ENCODE measurements around the gene DNER.

GRCh38 chr2:229622495-229623355 lies 91.6 kb downstream of the DNER start:
- TF ChIP-seq, protein P1, sequence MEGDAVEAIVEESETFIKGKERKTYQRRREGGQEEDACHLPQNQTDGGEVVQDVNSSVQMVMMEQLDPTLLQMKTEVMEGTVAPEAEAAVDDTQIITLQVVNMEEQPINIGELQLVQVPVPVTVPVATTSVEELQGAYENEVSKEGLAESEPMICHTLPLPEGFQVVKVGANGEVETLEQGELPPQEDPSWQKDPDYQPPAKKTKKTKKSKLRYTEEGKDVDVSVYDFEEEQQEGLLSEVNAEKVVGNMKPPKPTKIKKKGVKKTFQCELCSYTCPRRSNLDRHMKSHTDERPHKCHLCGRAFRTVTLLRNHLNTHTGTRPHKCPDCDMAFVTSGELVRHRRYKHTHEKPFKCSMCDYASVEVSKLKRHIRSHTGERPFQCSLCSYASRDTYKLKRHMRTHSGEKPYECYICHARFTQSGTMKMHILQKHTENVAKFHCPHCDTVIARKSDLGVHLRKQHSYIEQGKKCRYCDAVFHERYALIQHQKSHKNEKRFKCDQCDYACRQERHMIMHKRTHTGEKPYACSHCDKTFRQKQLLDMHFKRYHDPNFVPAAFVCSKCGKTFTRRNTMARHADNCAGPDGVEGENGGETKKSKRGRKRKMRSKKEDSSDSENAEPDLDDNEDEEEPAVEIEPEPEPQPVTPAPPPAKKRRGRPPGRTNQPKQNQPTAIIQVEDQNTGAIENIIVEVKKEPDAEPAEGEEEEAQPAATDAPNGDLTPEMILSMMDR (IDR thresholded peaks at IDR 0.05; ENCODE audit: low read depth, low read length, missing input control) = no peak
- TF ChIP-seq HNF4A (conservative IDR thresholded peaks at IDR 0.05) = no peak
- TF ChIP-seq RAD21 (IDR thresholded peaks at IDR 0.05) = no peak
- TF ChIP-seq, protein P2, sequence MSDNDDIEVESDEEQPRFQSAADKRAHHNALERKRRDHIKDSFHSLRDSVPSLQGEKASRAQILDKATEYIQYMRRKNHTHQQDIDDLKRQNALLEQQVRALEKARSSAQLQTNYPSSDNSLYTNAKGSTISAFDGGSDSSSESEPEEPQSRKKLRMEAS (IDR thresholded peaks at IDR 0.05) = no peak
- TF ChIP-seq EGR1 (IDR thresholded peaks at IDR 0.05; ENCODE audit: low read depth in 2 of 2) = no peak
- TF ChIP-seq TAF1 (conservative IDR thresholded peaks at IDR 0.05) = no peak
- no peak for TF ChIP-seq RXRA (IDR thresholded peaks at IDR 0.05)
- no peak for TF ChIP-seq SP1 (IDR thresholded peaks at IDR 0.05)
- TF ChIP-seq, protein P3, sequence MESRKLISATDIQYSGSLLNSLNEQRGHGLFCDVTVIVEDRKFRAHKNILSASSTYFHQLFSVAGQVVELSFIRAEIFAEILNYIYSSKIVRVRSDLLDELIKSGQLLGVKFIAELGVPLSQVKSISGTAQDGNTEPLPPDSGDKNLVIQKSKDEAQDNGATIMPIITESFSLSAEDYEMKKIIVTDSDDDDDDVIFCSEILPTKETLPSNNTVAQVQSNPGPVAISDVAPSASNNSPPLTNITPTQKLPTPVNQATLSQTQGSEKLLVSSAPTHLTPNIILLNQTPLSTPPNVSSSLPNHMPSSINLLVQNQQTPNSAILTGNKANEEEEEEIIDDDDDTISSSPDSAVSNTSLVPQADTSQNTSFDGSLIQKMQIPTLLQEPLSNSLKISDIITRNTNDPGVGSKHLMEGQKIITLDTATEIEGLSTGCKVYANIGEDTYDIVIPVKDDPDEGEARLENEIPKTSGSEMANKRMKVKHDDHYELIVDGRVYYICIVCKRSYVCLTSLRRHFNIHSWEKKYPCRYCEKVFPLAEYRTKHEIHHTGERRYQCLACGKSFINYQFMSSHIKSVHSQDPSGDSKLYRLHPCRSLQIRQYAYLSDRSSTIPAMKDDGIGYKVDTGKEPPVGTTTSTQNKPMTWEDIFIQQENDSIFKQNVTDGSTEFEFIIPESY (IDR thresholded peaks at IDR 0.05) = no peak
- no peak for TF ChIP-seq FOXA1 (IDR thresholded peaks at IDR 0.05)
- TF ChIP-seq YY1 (IDR thresholded peaks at IDR 0.05) = no peak
- no peak for TF ChIP-seq GABPA (IDR thresholded peaks at IDR 0.05 in 1 of 2, conservative IDR thresholded peaks at IDR 0.05 in 1 of 2)
- TF ChIP-seq, protein P4, sequence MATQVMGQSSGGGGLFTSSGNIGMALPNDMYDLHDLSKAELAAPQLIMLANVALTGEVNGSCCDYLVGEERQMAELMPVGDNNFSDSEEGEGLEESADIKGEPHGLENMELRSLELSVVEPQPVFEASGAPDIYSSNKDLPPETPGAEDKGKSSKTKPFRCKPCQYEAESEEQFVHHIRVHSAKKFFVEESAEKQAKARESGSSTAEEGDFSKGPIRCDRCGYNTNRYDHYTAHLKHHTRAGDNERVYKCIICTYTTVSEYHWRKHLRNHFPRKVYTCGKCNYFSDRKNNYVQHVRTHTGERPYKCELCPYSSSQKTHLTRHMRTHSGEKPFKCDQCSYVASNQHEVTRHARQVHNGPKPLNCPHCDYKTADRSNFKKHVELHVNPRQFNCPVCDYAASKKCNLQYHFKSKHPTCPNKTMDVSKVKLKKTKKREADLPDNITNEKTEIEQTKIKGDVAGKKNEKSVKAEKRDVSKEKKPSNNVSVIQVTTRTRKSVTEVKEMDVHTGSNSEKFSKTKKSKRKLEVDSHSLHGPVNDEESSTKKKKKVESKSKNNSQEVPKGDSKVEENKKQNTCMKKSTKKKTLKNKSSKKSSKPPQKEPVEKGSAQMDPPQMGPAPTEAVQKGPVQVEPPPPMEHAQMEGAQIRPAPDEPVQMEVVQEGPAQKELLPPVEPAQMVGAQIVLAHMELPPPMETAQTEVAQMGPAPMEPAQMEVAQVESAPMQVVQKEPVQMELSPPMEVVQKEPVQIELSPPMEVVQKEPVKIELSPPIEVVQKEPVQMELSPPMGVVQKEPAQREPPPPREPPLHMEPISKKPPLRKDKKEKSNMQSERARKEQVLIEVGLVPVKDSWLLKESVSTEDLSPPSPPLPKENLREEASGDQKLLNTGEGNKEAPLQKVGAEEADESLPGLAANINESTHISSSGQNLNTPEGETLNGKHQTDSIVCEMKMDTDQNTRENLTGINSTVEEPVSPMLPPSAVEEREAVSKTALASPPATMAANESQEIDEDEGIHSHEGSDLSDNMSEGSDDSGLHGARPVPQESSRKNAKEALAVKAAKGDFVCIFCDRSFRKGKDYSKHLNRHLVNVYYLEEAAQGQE (IDR thresholded peaks at IDR 0.05) = no peak
- TF ChIP-seq, protein P5, sequence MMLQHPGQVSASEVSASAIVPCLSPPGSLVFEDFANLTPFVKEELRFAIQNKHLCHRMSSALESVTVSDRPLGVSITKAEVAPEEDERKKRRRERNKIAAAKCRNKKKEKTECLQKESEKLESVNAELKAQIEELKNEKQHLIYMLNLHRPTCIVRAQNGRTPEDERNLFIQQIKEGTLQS (IDR thresholded peaks at IDR 0.05) = no peak
